CD4-positive, alpha-beta T cell treated with Interleukin-6 for 4 hours (primary cell): ENCODE measurements around the gene C2CD2L.
"Not testable (repeated sequence)": the region's sequence is repeated elsewhere in the genome, so short reads cannot be mapped to it uniquely, and the experiment has no call there.

ENCODE experiments used
- DNase-seq: peaks from one replicate; pipeline ENCODE4 v3.0.0-alpha.2; 2020; ENCODE audit warnings: mixed read lengths

The C2CD2L gene

GRCh38 chr11:119106564-119107537 lies at the start of gene C2CD2L:
Gene C2CD2L, plus strand, starts transcription at chr11:119107344. Its CDS starts 398 bp downstream, at chr11:119107742.
- peak; percentile 95 for DNase-seq

DNA sequence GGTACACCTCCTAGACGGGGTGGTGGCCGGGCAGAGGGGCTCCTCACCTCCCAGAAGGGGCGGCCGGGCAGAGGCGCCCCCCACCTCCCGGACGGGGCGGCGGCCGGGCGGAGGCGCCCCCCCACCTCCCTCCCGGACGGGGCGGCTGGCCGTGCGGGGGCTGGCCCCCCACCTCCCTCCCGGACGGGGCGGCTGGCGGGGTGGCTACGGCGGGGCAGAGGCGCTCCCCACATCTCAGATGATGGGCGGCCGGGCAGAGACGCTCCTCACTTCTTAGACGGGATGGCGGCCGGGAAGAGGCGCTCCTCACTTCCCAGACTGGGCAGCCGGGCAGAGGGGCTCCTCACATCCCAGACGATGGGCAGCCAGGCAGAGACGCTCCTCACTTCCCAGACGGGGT lies 48.0 kb upstream of the C2CD2L start:
- DNase-seq: not testable (repeated sequence)

- no peak for DNase-seq
Observed at GRCh38 chr11:119061256-119061655, 45.9 kb upstream of the C2CD2L start.

- no peak for DNase-seq
Observed at GRCh38 chr11:119062779-119063178, 44.4 kb upstream of the C2CD2L start.

GRCh38 chr11:119065369-119065768 lies 41.8 kb upstream of the C2CD2L start:
- DNase-seq: peak; percentile 59

GRCh38 chr11:119067371-119068222 lies 39.5 kb upstream of the C2CD2L start, which contains the start of gene VPS11:
Gene VPS11, plus strand, starts transcription at chr11:119067818. Its CDS starts 6 bp downstream, at chr11:119067824.
- peak; percentile 99 for DNase-seq

- no peak for DNase-seq
Observed at GRCh38 chr11:119077839-119078238, 29.3 kb upstream of the C2CD2L start.

DNA sequence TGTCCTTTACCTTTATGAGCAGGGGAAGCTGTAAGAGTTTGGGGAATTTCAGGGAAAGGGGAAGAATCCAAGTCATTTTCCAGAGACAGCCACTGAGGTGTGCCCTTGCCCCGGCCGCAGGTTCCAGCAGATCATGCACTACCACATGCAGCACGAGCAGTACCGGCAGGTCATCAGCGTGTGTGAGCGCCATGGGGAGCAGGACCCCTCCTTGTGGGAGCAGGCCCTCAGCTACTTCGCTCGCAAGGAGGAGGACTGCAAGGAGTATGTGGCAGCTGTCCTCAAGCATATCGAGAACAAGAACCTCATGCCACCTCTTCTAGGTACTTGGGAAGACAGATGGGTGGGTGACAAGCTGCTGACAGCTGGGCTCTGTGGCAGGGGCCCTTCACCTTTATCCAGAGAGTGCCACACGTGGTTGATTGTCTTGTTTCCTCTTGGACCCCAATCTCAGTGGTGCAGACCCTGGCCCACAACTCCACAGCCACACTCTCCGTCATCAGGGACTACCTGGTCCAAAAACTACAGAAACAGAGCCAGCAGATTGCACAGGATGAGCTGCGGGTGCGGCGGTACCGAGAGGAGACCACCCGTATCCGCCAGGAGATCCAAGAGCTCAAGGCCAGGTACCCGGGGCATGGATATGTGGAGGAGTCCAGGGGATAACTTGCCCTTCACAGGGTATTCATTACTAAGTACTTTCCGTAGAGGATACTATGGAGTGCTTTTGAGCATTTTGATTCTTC lies 28.3 kb upstream of the C2CD2L start:
- DNase-seq: no peak

- DNase-seq: no peak
Observed at GRCh38 chr11:119081682-119082260, 25.4 kb upstream of the C2CD2L start.

DNA sequence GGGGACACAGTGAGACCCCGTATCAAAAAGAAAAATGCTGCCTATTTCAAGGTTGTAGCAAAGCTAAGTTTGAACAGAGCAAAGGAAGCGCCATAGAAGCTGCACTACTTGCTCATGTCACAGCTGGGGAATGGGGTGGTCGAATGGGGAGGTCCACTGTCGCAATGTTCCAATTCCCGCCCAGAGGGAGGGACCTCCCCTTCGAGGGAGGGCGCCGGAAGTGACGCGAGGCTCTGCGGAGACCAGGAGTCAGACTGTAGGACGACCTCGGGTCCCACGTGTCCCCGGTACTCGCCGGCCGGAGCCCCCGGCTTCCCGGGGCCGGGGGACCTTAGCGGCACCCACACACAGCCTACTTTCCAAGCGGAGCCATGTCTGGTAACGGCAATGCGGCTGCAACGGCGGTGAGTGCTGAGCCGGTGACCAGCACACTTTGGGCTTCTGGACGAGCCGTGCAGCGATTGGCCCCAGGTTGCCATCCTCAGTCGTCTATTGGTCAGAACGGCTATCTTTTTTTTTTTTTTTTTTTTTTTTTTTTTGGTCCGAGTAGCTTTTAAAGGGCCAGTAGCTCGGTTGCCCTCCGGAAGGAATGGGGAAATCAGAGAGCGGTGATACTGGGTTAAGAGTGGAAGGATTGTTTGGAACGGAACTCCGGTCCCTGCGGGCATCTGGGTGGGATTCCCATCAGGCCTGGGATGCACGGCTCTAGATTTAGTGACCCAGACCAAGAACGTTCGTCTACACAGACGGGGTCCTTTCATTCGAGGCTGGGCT lies 22.3 kb upstream of the C2CD2L start, which contains the start of gene HMBS:
Gene HMBS (plus strand): TSS at position 219 of the 774 bp plus-strand sequence. CDS start 153 bp downstream, at position 372.
- DNase-seq: peak; percentile 90

GRCh38 chr11:119085437-119085847 lies 21.7 kb upstream of the C2CD2L start:
- DNase-seq: peak; percentile 18

- no peak for DNase-seq
Observed at GRCh38 chr11:119087123-119087522, 20.0 kb upstream of the C2CD2L start.

- no peak for DNase-seq
Observed at GRCh38 chr11:119087747-119088241, 19.4 kb upstream of the C2CD2L start.

DNA sequence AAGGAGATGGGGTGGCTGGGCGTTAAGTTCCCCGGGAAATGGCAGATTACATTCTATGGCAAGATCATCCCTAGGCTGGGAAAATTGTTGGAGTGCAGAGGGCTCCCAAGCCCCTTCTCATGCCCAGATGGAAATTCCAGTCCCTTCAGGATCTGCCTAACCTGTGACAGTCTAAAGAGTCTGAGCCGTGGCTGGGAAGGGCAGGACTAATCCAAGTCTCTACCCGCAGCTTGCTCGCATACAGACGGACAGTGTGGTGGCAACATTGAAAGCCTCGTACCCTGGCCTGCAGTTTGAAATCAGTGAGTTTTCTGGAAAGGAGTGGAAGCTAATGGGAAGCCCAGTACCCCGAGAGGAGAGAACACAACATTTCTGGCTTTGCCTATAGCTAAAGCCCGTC lies 18.7 kb upstream of the C2CD2L start:
- DNase-seq: no peak

- DNase-seq: no peak
Observed at GRCh38 chr11:119089319-119089718, 17.8 kb upstream of the C2CD2L start.

- no peak for DNase-seq
Observed at GRCh38 chr11:119091178-119091577, 16.0 kb upstream of the C2CD2L start.

DNA sequence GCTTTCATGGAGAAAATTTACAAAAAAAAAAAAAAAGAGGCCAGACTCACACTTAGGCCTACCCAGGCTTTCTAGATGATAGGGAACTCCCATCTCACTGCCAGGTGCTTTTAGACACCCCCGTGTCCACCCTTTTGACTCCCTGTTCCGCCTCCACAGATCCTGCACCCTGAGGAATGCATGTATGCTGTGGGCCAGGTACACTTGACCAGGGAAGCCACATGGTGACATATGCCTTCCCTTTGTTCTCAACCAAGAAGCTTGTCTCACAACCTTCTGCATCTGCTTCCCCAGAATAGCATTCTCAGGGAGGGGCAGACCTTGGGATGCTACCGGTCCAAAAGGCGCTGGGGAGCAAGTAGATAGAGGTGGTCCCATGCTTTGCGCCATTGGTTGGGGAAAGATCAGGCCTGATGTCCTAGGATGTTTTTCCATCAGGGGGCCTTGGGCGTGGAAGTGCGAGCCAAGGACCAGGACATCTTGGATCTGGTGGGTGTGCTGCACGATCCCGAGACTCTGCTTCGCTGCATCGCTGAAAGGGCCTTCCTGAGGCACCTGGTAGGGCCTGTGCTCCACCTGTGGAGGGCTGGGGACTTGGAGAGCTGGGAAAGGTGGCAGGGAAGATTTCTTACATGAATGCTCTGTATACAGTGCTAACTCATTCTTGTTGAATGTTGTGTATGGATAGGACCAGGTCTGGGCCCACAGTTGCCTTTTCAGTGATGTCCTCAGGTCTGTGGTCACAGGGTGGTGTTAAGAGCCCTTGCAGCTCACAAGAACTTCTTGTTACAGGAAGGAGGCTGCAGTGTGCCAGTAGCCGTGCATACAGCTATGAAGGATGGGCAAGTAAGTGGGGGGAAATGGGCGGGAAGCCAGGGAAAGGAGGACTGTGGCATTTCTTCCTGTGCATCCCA lies 14.9 kb upstream of the C2CD2L start:
- no peak for DNase-seq

DNA sequence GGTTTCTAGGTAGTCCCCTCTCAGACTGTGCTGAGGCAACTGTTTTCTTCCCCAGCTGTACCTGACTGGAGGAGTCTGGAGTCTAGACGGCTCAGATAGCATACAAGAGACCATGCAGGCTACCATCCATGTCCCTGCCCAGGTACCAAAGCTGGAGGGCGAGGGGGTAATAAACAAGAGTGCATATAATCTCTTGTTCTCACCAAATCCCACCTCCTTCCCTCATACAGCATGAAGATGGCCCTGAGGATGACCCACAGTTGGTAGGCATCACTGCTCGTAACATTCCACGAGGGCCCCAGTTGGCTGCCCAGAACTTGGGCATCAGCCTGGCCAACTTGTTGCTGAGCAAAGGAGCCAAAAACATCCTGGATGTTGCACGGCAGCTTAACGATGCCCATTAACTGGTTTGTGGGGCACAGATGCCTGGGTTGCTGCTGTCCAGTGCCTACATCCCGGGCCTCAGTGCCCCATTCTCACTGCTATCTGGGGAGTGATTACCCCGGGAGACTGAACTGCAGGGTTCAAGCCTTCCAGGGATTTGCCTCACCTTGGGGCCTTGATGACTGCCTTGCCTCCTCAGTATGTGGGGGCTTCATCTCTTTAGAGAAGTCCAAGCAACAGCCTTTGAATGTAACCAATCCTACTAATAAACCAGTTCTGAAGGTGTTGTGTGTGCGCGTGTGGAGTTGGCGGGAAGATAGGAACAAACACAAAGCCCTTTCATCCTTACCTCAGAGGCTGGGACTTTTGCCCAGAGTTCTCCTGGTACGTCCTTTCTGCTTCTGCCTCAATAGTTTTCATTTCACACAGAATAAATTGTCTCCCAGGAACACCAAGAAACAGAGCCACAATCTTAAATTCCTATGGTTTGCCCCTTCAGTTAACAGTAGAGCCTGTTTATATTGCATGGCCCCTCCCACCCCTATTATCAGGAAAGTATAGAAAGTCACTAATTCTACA lies 14.0 kb upstream of the C2CD2L start:
- DNase-seq: no peak
